CD14-positive monocyte (primary cell): ENCODE data around the gene R3HDM1. TPM values are rescaled to one million over a fixed set of nuclear protein-coding genes. Genes with fewer than 3 reads are reported as not detected.

ENCODE experiments used
- DNase-seq, 3 donors: peaks; one replicate each; pipeline ENCODE4 v3.0.0-alpha.2; 2011 to 2022
- H2AFZ ChIP-seq: 2 replicates; pipeline ENCODE4 v1.6.0; 2012; ENCODE audit warnings: mild to moderate bottlenecking, low read depth, low read length, inconsistent platforms; ENCODE audit not compliant: insufficient read depth, poor library complexity, severe bottlenecking
- H3K27ac ChIP-seq, 2 donors: 1 replicate in 1 of 2; 2 replicates in 1 of 2; pipeline ENCODE4 v1.5.1; 2012 to 2013; ENCODE audit warnings: low read length in 2 of 2, control low read depth in 1 of 2, inconsistent platforms in 1 of 2, low read depth in 1 of 2, mild to moderate bottlenecking in 1 of 2
- H3K27me3 ChIP-seq, 2 donors: one replicate each; pipeline versions ENCODE4 v1.6.0 to v1.6.1; 2011 to 2013; ENCODE audit warnings: low read length in 2 of 2; ENCODE audit not compliant: control insufficient read depth in 2 of 2, insufficient read depth in 2 of 2
- H3K36me3 ChIP-seq, 2 donors: replicated peaks in 1 of 2; 1 replicate in 1 of 2; 2 replicates in 1 of 2; pipeline versions ENCODE4 v1.5.1 to v1.6.1; 2012 to 2013; ENCODE audit warnings: low read length in 2 of 2, control low read depth in 1 of 2, inconsistent platforms in 1 of 2, mild to moderate bottlenecking in 1 of 2; ENCODE audit not compliant: insufficient read depth in 2 of 2, control insufficient read depth in 1 of 2
- H3K4me1 ChIP-seq, 2 donors: 1 replicate in 1 of 2; 2 replicates in 1 of 2; pipeline versions ENCODE4 v1.5.1 to v1.6.1; 2012 to 2013; ENCODE audit warnings: low read length in 2 of 2, control low read depth in 1 of 2, inconsistent platforms in 1 of 2, mild to moderate bottlenecking in 1 of 2, moderate library complexity in 1 of 2; ENCODE audit not compliant: insufficient read depth in 2 of 2, control insufficient read depth in 1 of 2
- H3K4me2 ChIP-seq: replicated peaks from 2 replicates; pipeline ENCODE3; 2012; ENCODE audit warnings: low read length, moderate library complexity, mild to moderate bottlenecking; ENCODE audit not compliant: poor library complexity, severe bottlenecking; ENCODE audit errors: extremely low read depth
- H3K4me3 ChIP-seq, 3 experiments: fragments of 200-600 bp in 1 of 3; sonication (generic) in 1 of 3; replicated peaks in 1 of 3; 1 replicate in 2 of 3; 2 replicates in 1 of 3; pipeline ENCODE4 v1.5.1; 2011 to 2013; ENCODE audit warnings: low read length in 3 of 3, mild to moderate bottlenecking in 3 of 3, control low read depth in 2 of 3, low read depth in 2 of 3, inconsistent platforms in 1 of 3, moderate library complexity in 1 of 3
- H3K79me2 ChIP-seq: 2 replicates; pipeline ENCODE4 v1.6.0; 2012; ENCODE audit warnings: mild to moderate bottlenecking, control low read depth, inconsistent platforms, low read length, moderate library complexity; ENCODE audit not compliant: insufficient read depth
- H3K9ac ChIP-seq: 2 replicates; pipeline ENCODE4 v1.6.0; 2017; ENCODE audit warnings: low read length, mild to moderate bottlenecking; ENCODE audit not compliant: insufficient read depth, poor library complexity, severe bottlenecking
- H3K9me3 ChIP-seq, 2 donors: replicated peaks in 1 of 2; 1 replicate in 1 of 2; 2 replicates in 1 of 2; pipeline versions ENCODE4 v1.5.1 to v1.6.1; 2012 to 2013; ENCODE audit warnings: low read length in 2 of 2, control low read depth in 1 of 2; ENCODE audit not compliant: control insufficient read depth in 1 of 2, insufficient read depth in 1 of 2
- H4K20me1 ChIP-seq: 2 replicates; pipeline ENCODE4 v1.6.0; 2012; ENCODE audit warnings: mild to moderate bottlenecking, low read length, control low read depth, moderate library complexity; ENCODE audit not compliant: insufficient read depth
- H3K27ac Mint-ChIP-seq, 7 donors: one replicate each; pipeline ENCODE4 v1.8.0; 2020; ENCODE audit warnings: mild to moderate bottlenecking in 7 of 7, mixed read lengths in 7 of 7, moderate library complexity in 6 of 7, inconsistent platforms in 2 of 7
- H3K27me3 Mint-ChIP-seq, 3 donors: one replicate each; pipeline ENCODE4 v1.8.0; 2021 to 2022; ENCODE audit warnings: low read depth in 3 of 3, mild to moderate bottlenecking in 3 of 3, mixed read lengths in 3 of 3, moderate library complexity in 3 of 3, inconsistent platforms in 1 of 3
- H3K36me3 Mint-ChIP-seq, 2 donors: one replicate each; pipeline ENCODE4 v1.8.0; 2020; ENCODE audit warnings: mixed read lengths in 2 of 2, inconsistent platforms in 1 of 2, mild to moderate bottlenecking in 1 of 2
- H3K4me1 Mint-ChIP-seq: one replicate; pipeline ENCODE4 v1.8.0; 2020; ENCODE audit warnings: mild to moderate bottlenecking, mixed read lengths
- H3K4me3 Mint-ChIP-seq, 2 donors: one replicate each; pipeline ENCODE4 v1.8.0; 2020; ENCODE audit warnings: mild to moderate bottlenecking in 2 of 2, mixed read lengths in 2 of 2, moderate library complexity in 1 of 2
- H3K9me3 Mint-ChIP-seq, 7 donors: one replicate each; pipeline ENCODE4 v1.8.0; 2020 to 2022; ENCODE audit warnings: mixed read lengths in 7 of 7, mild to moderate bottlenecking in 6 of 7, moderate library complexity in 6 of 7, inconsistent platforms in 2 of 7
- CTCF ChIP-seq: fragments of 200-600 bp; IDR thresholded peaks from one replicate; pipeline ENCODE4 v1.8.0; 2022; ENCODE audit warnings: antibody characterized with exemption, mild to moderate bottlenecking
- WGBS: methylation state at CpG from one replicate; pipeline ENCODE4 v1.1.5; 2013; ENCODE audit warnings: missing lambda C conversion rate; ENCODE audit not compliant: insufficient coverage; 5-methylcytosine and 5-hydroxymethylcytosine counted together
- intact Hi-C, 2 donors: fragments of 100-400 bp; cut with micrococcal nuclease; formaldehyde crosslinking; loops; one replicate each; pipeline versions ENCODE4 v1.15.0 to v1.15.1; 2023
- polyA plus RNA-seq, 3 donors: library from polyadenylated mRNA; depleted of rRNA in 1 of 3; unstranded in 2 of 3; stranded (reverse) in 1 of 3; fragments of 300-500 nt in 2 of 3; fragments of >200 nt in 1 of 3; fragmentation: Illumina TruSeq in 2 of 3; gene quantifications; 1 replicate in 2 of 3; 2 replicates in 1 of 3; pipeline ENCODE4 v1.2.3, GENCODE V29; 2012 to 2021

The R3HDM1 gene
- polyA plus RNA-seq, 3 donors, result 5.4 to 24.5 (median 13.1) TPM

GRCh38 chr2:135512099-135512498 is 19.2 kb upstream of the R3HDM1 start:
- Mint-ChIP-seq H3K36me3 (peaks cover 0 to 2% of the 10 kb centered on the region in 2 donors), H3K27me3 (no peaks in the 10 kb centered on the region), H3K9me3 (peaks cover 7 to 23% (median 15%) of the 10 kb centered on the region in 7 donors), H3K4me3 (no peak overlapping the region), H3K27ac (no peak overlapping the region), H3K4me1 (no peaks in the 10 kb centered on the region)
- Histone ChIP-seq H3K27ac (no peak overlapping the region), H3K79me2 (no peaks in the 10 kb centered on the region), H2AFZ (no peak overlapping the region), H3K9me3 (peaks cover 20 to 21% of the 10 kb centered on the region in 2 donors), H3K4me1 (no peaks in the 10 kb centered on the region), H3K4me3 (no peak overlapping the region), H3K36me3 (no peaks in the 10 kb centered on the region), H3K4me2 (no peak overlapping the region), H4K20me1 (no peaks in the 10 kb centered on the region), H3K9ac (no peak overlapping the region), H3K27me3 (no peaks in the 10 kb centered on the region)
- no peak for DNase-seq
- no peak for TF ChIP-seq CTCF
- intact Hi-C loops, result no loop called here
- WGBS, result no CpG with 5 or more reads among the region's 2 CpGs

GRCh38 chr2:135525786-135526185 is 5.5 kb upstream of the R3HDM1 start:
- Histone ChIP-seq H3K27me3 (no peaks in the 10 kb centered on the region), H3K9me3 (peaks cover 0 to 8% of the 10 kb centered on the region in 2 donors), H4K20me1 (no peaks in the 10 kb centered on the region), H3K79me2 (peaks cover 19% of the 10 kb centered on the region), H2AFZ (no peak overlapping the region), H3K27ac (no peak overlapping the region), H3K9ac (no peak overlapping the region), H3K4me1 (peaks cover 6 to 7% of the 10 kb centered on the region in 2 donors), H3K36me3 (no peaks in the 10 kb centered on the region), H3K4me3 (no peak overlapping the region), H3K4me2 (no peak overlapping the region)
- H3K36me3 Mint-ChIP-seq, result peaks cover 1 to 19% of the 10 kb centered on the region in 2 donors
- H3K27ac Mint-ChIP-seq, result no peak overlapping the region
- TF ChIP-seq CTCF, result no peak
- peaks cover 4% of the 10 kb centered on the region for H3K4me1 Mint-ChIP-seq
- WGBS, result no CpG with 5 or more reads among the region's 1 CpG
- H3K27me3 Mint-ChIP-seq, result peaks cover 0 to 4% (median 0%) of the 10 kb centered on the region in 3 donors
- intact Hi-C loops, result loop anchor here in 1 of 2 donors (5.0 to 10.0 kb wide), 2 partner anchors 209 to 473 kb away; partner anchors contain the start of gene RAB3GAP1
- no peak overlapping the region for H3K4me3 Mint-ChIP-seq
- DNase-seq, result no peak
- peaks cover 0 to 14% (median 7%) of the 10 kb centered on the region in 7 donors for H3K9me3 Mint-ChIP-seq
